CD14-positive monocyte (primary cell): ENCODE data around the gene PAGR1. TPM values are rescaled to one million over a fixed set of nuclear protein-coding genes. Genes with fewer than 3 reads are reported as not detected.

Source experiments
- DNase-seq, 3 donors: peaks; one replicate each; pipeline ENCODE4 v3.0.0-alpha.2; 2011 to 2022
- H2AFZ ChIP-seq: 2 replicates; pipeline ENCODE4 v1.6.0; 2012; ENCODE audit warnings: mild to moderate bottlenecking, low read depth, low read length, inconsistent platforms; ENCODE audit not compliant: insufficient read depth, poor library complexity, severe bottlenecking
- H3K27ac ChIP-seq, 2 donors: 1 replicate in 1 of 2; 2 replicates in 1 of 2; pipeline ENCODE4 v1.5.1; 2012 to 2013; ENCODE audit warnings: low read length in 2 of 2, control low read depth in 1 of 2, inconsistent platforms in 1 of 2, low read depth in 1 of 2, mild to moderate bottlenecking in 1 of 2
- H3K27me3 ChIP-seq, 2 donors: one replicate each; pipeline versions ENCODE4 v1.6.0 to v1.6.1; 2011 to 2013; ENCODE audit warnings: low read length in 2 of 2; ENCODE audit not compliant: control insufficient read depth in 2 of 2, insufficient read depth in 2 of 2
- H3K36me3 ChIP-seq, 2 donors: replicated peaks in 1 of 2; 1 replicate in 1 of 2; 2 replicates in 1 of 2; pipeline versions ENCODE4 v1.5.1 to v1.6.1; 2012 to 2013; ENCODE audit warnings: low read length in 2 of 2, control low read depth in 1 of 2, inconsistent platforms in 1 of 2, mild to moderate bottlenecking in 1 of 2; ENCODE audit not compliant: insufficient read depth in 2 of 2, control insufficient read depth in 1 of 2
- H3K4me1 ChIP-seq, 2 donors: 1 replicate in 1 of 2; 2 replicates in 1 of 2; pipeline versions ENCODE4 v1.5.1 to v1.6.1; 2012 to 2013; ENCODE audit warnings: low read length in 2 of 2, control low read depth in 1 of 2, inconsistent platforms in 1 of 2, mild to moderate bottlenecking in 1 of 2, moderate library complexity in 1 of 2; ENCODE audit not compliant: insufficient read depth in 2 of 2, control insufficient read depth in 1 of 2
- H3K4me2 ChIP-seq: replicated peaks from 2 replicates; pipeline ENCODE3; 2012; ENCODE audit warnings: low read length, moderate library complexity, mild to moderate bottlenecking; ENCODE audit not compliant: poor library complexity, severe bottlenecking; ENCODE audit errors: extremely low read depth
- H3K4me3 ChIP-seq, 3 experiments: fragments of 200-600 bp in 1 of 3; sonication (generic) in 1 of 3; replicated peaks in 1 of 3; 1 replicate in 2 of 3; 2 replicates in 1 of 3; pipeline ENCODE4 v1.5.1; 2011 to 2013; ENCODE audit warnings: low read length in 3 of 3, mild to moderate bottlenecking in 3 of 3, control low read depth in 2 of 3, low read depth in 2 of 3, inconsistent platforms in 1 of 3, moderate library complexity in 1 of 3
- H3K79me2 ChIP-seq: 2 replicates; pipeline ENCODE4 v1.6.0; 2012; ENCODE audit warnings: mild to moderate bottlenecking, control low read depth, inconsistent platforms, low read length, moderate library complexity; ENCODE audit not compliant: insufficient read depth
- H3K9ac ChIP-seq: 2 replicates; pipeline ENCODE4 v1.6.0; 2017; ENCODE audit warnings: low read length, mild to moderate bottlenecking; ENCODE audit not compliant: insufficient read depth, poor library complexity, severe bottlenecking
- H3K9me3 ChIP-seq, 2 donors: replicated peaks in 1 of 2; 1 replicate in 1 of 2; 2 replicates in 1 of 2; pipeline versions ENCODE4 v1.5.1 to v1.6.1; 2012 to 2013; ENCODE audit warnings: low read length in 2 of 2, control low read depth in 1 of 2; ENCODE audit not compliant: control insufficient read depth in 1 of 2, insufficient read depth in 1 of 2
- H4K20me1 ChIP-seq: 2 replicates; pipeline ENCODE4 v1.6.0; 2012; ENCODE audit warnings: mild to moderate bottlenecking, low read length, control low read depth, moderate library complexity; ENCODE audit not compliant: insufficient read depth
- H3K27ac Mint-ChIP-seq, 7 donors: one replicate each; pipeline ENCODE4 v1.8.0; 2020; ENCODE audit warnings: mild to moderate bottlenecking in 7 of 7, mixed read lengths in 7 of 7, moderate library complexity in 6 of 7, inconsistent platforms in 2 of 7
- H3K27me3 Mint-ChIP-seq, 3 donors: one replicate each; pipeline ENCODE4 v1.8.0; 2021 to 2022; ENCODE audit warnings: low read depth in 3 of 3, mild to moderate bottlenecking in 3 of 3, mixed read lengths in 3 of 3, moderate library complexity in 3 of 3, inconsistent platforms in 1 of 3
- H3K36me3 Mint-ChIP-seq, 2 donors: one replicate each; pipeline ENCODE4 v1.8.0; 2020; ENCODE audit warnings: mixed read lengths in 2 of 2, inconsistent platforms in 1 of 2, mild to moderate bottlenecking in 1 of 2
- H3K4me1 Mint-ChIP-seq: one replicate; pipeline ENCODE4 v1.8.0; 2020; ENCODE audit warnings: mild to moderate bottlenecking, mixed read lengths
- H3K4me3 Mint-ChIP-seq, 2 donors: one replicate each; pipeline ENCODE4 v1.8.0; 2020; ENCODE audit warnings: mild to moderate bottlenecking in 2 of 2, mixed read lengths in 2 of 2, moderate library complexity in 1 of 2
- H3K9me3 Mint-ChIP-seq, 7 donors: one replicate each; pipeline ENCODE4 v1.8.0; 2020 to 2022; ENCODE audit warnings: mixed read lengths in 7 of 7, mild to moderate bottlenecking in 6 of 7, moderate library complexity in 6 of 7, inconsistent platforms in 2 of 7
- WGBS: methylation state at CpG from one replicate; pipeline ENCODE4 v1.1.5; 2013; ENCODE audit warnings: missing lambda C conversion rate; ENCODE audit not compliant: insufficient coverage; 5-methylcytosine and 5-hydroxymethylcytosine counted together
- intact Hi-C, 2 donors: fragments of 100-400 bp; cut with micrococcal nuclease; formaldehyde crosslinking; loops; one replicate each; pipeline versions ENCODE4 v1.15.0 to v1.15.1; 2023
- polyA plus RNA-seq, 3 donors: library from polyadenylated mRNA; depleted of rRNA in 1 of 3; unstranded in 2 of 3; stranded (reverse) in 1 of 3; fragments of 300-500 nt in 2 of 3; fragments of >200 nt in 1 of 3; fragmentation: Illumina TruSeq in 2 of 3; gene quantifications; 1 replicate in 2 of 3; 2 replicates in 1 of 3; pipeline ENCODE4 v1.2.3, GENCODE V29; 2012 to 2021
- TF ChIP-seq, protein P1 (sequence below): fragments of 200-600 bp; IDR thresholded peaks from one replicate; pipeline ENCODE4 v1.8.0; 2022; ENCODE audit warnings: antibody characterized with exemption, mild to moderate bottlenecking

PAGR1 gene
- polyA plus RNA-seq, 3 donors, result 12.6 to 43.4 (median 36.3) TPM

DNA sequence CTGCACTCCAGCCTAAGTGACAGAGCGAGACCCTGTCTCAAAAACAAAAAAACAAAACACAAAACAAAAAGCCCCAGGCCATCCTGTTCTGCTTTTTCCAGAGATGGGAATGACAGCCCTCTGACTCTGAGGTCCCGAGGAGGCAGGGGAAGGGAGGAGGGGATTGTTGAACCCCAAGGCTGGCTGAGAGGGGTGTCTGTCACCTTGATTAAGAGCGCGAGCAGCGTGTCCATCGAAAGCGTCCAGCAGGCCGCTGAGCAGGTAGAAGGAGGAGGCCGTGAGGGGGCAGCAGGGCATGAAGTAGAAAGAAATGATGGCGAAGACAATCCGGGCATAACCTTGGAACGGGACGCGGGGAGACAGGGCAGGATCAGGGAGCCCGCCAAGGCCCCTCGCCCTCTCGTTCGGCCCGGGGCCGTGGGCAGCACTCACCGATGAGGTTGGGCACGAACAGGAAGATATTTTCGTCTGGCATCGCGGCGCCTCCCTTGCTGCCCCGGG is 46.5 kb downstream of the PAGR1 start:
- Mint-ChIP-seq H3K4me1 (peaks cover 23% of the 10 kb centered on the region), H3K27me3 (peaks cover 0 to 11% (median 0%) of the 10 kb centered on the region in 3 donors)
- 0% methylated on average over 26 of the region's 27 CpGs for WGBS

DNA sequence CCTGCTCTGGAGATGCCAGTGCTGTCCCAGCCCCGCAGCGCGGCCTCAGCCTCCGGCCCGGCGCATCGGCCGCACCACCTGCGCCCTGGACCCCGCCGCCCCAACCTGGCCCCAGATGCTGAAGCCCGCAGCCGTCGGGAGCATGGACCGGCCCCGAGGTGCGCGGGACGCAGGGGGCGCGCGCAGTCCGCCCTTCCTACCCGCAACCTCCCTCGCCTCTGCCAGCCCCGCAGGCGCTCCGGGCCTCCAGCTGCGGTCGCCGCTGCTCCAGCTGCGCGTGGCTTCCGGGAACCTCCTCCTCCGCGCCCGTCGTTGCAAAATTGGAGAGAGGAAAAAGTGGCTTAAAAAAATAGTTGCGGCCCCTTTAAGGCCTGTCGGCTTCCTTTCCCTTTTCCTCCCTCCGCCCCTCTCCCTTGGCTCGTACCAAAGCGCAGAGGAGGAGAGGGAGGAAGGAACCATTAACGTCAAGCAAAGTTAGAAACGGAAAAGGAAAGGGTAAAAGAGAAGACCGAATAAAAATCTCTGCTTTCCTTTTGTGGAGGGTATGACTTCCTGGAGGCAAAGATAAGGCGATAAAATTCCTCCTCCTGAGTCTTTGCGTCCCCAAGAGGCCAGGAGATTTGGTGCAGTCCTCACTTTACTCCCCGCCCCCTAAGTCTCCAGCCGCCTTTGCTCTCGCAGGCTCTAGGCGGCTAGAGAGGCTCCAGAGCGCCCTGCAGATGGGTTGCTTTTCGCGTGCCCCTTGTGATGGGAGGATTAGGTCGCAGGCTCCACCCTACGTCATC is 47.1 kb downstream of the PAGR1 start, which contains the start of gene CDIPT:
TSS of gene CDIPT (minus strand) at position 343 of the 785 bp plus-strand sequence. CDS start 369 bp downstream, outside the sequence.
- Histone ChIP-seq H3K27me3 (no peaks in the 10 kb centered on the region), H3K4me3 (peak within 1 kb of the TSS; percentile 66 to 98 (median 75)), H3K4me1 (peaks cover 13 to 24% of the 10 kb centered on the region in 2 donors), H3K36me3 (peaks cover 30 to 33% of the 10 kb centered on the region in 2 donors), H3K79me2 (peaks cover 23% of the 10 kb centered on the region), H3K9ac (peak within 1 kb of the TSS; percentile 89), H2AFZ (peak within 1 kb of the TSS; percentile 94), H3K9me3 (no peaks in the 10 kb centered on the region), H3K4me2 (peak within 1 kb of the TSS; percentile 83), H4K20me1 (peaks cover 23% of the 10 kb centered on the region), H3K27ac (peak within 1 kb of the TSS; percentile 65 to 100)
- H3K4me1 Mint-ChIP-seq, result peaks cover 23% of the 10 kb centered on the region
- H3K27me3 Mint-ChIP-seq, result peaks cover 0 to 14% (median 0%) of the 10 kb centered on the region in 3 donors
- intact Hi-C loops, result loop anchor here (2.0 to 10.0 kb wide), 5 partner anchors 41 to 112 kb away; partner anchors contain the start of genes KCTD13 (in 1 of the 2), MVP (in 1 of the 2), PAGR1 (in 1 of the 2) and TAOK2 (in 1 of the 2)
- 0% methylated on average over 24 of the region's 57 CpGs for WGBS
- H3K4me3 Mint-ChIP-seq, result peak within 1 kb of the TSS; percentile 94 to 98
- TF ChIP-seq, protein P1, sequence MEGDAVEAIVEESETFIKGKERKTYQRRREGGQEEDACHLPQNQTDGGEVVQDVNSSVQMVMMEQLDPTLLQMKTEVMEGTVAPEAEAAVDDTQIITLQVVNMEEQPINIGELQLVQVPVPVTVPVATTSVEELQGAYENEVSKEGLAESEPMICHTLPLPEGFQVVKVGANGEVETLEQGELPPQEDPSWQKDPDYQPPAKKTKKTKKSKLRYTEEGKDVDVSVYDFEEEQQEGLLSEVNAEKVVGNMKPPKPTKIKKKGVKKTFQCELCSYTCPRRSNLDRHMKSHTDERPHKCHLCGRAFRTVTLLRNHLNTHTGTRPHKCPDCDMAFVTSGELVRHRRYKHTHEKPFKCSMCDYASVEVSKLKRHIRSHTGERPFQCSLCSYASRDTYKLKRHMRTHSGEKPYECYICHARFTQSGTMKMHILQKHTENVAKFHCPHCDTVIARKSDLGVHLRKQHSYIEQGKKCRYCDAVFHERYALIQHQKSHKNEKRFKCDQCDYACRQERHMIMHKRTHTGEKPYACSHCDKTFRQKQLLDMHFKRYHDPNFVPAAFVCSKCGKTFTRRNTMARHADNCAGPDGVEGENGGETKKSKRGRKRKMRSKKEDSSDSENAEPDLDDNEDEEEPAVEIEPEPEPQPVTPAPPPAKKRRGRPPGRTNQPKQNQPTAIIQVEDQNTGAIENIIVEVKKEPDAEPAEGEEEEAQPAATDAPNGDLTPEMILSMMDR, result peak; percentile 40
- peaks cover 31 to 33% of the 10 kb centered on the region in 2 donors for H3K36me3 Mint-ChIP-seq
- peaks cover 0 to 2% (median 0%) of the 10 kb centered on the region in 7 donors for H3K9me3 Mint-ChIP-seq
- H3K27ac Mint-ChIP-seq, result peak within 1 kb of the TSS; percentile 93 to 100 (median 100)
- DNase-seq, result peak; percentile 92 to 96 (median 94)

More for the DNA sequence above, 46.5 kb downstream of the PAGR1 start:
- Histone ChIP-seq H3K27ac (peak overlapping the region in 1 of 2 donors; percentile 100), H2AFZ (peak overlapping the region; percentile 94), H3K36me3 (peaks cover 30 to 34% of the 10 kb centered on the region in 2 donors), H3K9me3 (no peaks in the 10 kb centered on the region), H3K4me2 (peak overlapping the region; percentile 83), H3K9ac (peak overlapping the region; percentile 89), H3K4me3 (peak overlapping the region; percentile 66 to 98 (median 75)), H3K4me1 (peaks cover 13 to 24% of the 10 kb centered on the region in 2 donors), H3K27me3 (no peaks in the 10 kb centered on the region), H4K20me1 (peaks cover 23% of the 10 kb centered on the region), H3K79me2 (peaks cover 23% of the 10 kb centered on the region)
- Mint-ChIP-seq H3K4me3 (peak overlapping the region; percentile 94 to 98), H3K27ac (peak overlapping the region; percentile 78 to 99 (median 87)), H3K9me3 (peaks cover 0 to 2% (median 0%) of the 10 kb centered on the region in 7 donors), H3K36me3 (peaks cover 31 to 40% of the 10 kb centered on the region in 2 donors)
- intact Hi-C loops, result loop anchor here (2.0 to 10.0 kb wide), 5 partner anchors 40 to 112 kb away; partner anchors contain the start of genes KCTD13 (in 1 of the 2), MVP (in 1 of the 2), PAGR1 (in 1 of the 2) and TAOK2 (in 1 of the 2)
- DNase-seq, result no peak
- TF ChIP-seq, protein P1, result no peak
